GM12864 (cell line): ENCODE data around the gene NFKB1.

Experiments used
- DNase-seq: peaks from one replicate; pipeline ENCODE4 v3.0.0-alpha.2; 2011; ENCODE audit warnings: low read depth
- H3K4me3 ChIP-seq: 2 replicates; pipeline ENCODE4 v1.5.1; 2011; ENCODE audit warnings: mild to moderate bottlenecking, low read depth, low read length, control low read depth
- CTCF ChIP-seq: IDR thresholded peaks from 2 replicates; pipeline ENCODE4 v1.5.1; 2011; ENCODE audit warnings: low read depth, mild to moderate bottlenecking, moderate library complexity, low read length, control low read depth, inconsistent platforms; ENCODE audit errors: missing control alignments

NFKB1 gene

GRCh38 chr4:102536768-102537167 lies 35.6 kb downstream of the NFKB1 start:
- no peak overlapping the region for H3K4me3 ChIP-seq
- DNase-seq: no peak
- no peak for TF ChIP-seq CTCF

GRCh38 chr4:102537269-102537668 lies 36.1 kb downstream of the NFKB1 start:
- no peak for DNase-seq
- H3K4me3 ChIP-seq: no peak overlapping the region
- TF ChIP-seq CTCF: no peak

GRCh38 chr4:102541697-102542096 lies 40.5 kb downstream of the NFKB1 start:
- TF ChIP-seq CTCF: no peak
- no peak overlapping the region for H3K4me3 ChIP-seq
- DNase-seq: no peak

- H3K4me3 ChIP-seq: no peak overlapping the region
- no peak for TF ChIP-seq CTCF
- peak; percentile 25 for DNase-seq
Measured at GRCh38 chr4:102543030-102543928, 42.1 kb downstream of the NFKB1 start.

- no peak for DNase-seq
- TF ChIP-seq CTCF: no peak
- H3K4me3 ChIP-seq: no peak overlapping the region
Measured at GRCh38 chr4:102546635-102547034, 45.5 kb downstream of the NFKB1 start.

- TF ChIP-seq CTCF: no peak
- H3K4me3 ChIP-seq: no peak overlapping the region
- no peak for DNase-seq
Measured at GRCh38 chr4:102547973-102548372, 46.8 kb downstream of the NFKB1 start.
